ENCODE measurements around the gene TMPO. TPM values are rescaled to one million over a fixed set of nuclear protein-coding genes. Genes with fewer than 3 reads are reported as not detected.
"Not testable (repeated sequence)": the region's sequence is repeated elsewhere in the genome, so short reads cannot be mapped to it uniquely, and the experiment has no call there.

TMPO gene
- total RNA-seq, 1 experiment from 2014 or later = 62.5 TPM

- CTCF ChIA-PET = interaction anchor here (0.6 to 0.9 kb wide), 5 partner anchors 9 to 146 kb away, joined by 3 to 5 read pairs (median 3); no protein-coding TSS in a partner anchor
- POLR2A ChIA-PET = interaction anchor here (0.9 to 3.7 kb wide), 4 partner anchors 12 to 90 kb away, joined by 3 to 52 read pairs (median 12); partner anchors contain the start of genes SLC25A3 and TMPO
- Mint-ChIP-seq H3K36me3 (ENCODE audit: insufficient read depth, unreplicated experiment) (peaks cover 21% of the 10 kb centered on the region), H3K27ac (ENCODE audit: low read depth, unreplicated experiment) (peak overlapping the region; percentile 98), H3K4me3 (ENCODE audit: unreplicated experiment) (peak overlapping the region; percentile 94), H3K9me3 (ENCODE audit: unreplicated experiment) (no peaks in the 10 kb centered on the region), H3K27me3 (ENCODE audit: insufficient read depth, unreplicated experiment) (no peaks in the 10 kb centered on the region), H3K4me1 (ENCODE audit: insufficient read depth, unreplicated experiment) (no peaks in the 10 kb centered on the region)
- intact Hi-C loops (cut with micrococcal nuclease) = loop anchor here (1.0 kb wide), 2 partner anchors 12 kb away; partner anchors contain the start of gene TMPO
- no peak for TF ChIP-seq CTCF (IDR thresholded peaks at IDR 0.05; ENCODE audit: unreplicated experiment)
- no TSS peak for BruUV-seq (replicated peaks)
- DNase-seq (ENCODE audit: unreplicated experiment) = peak; percentile 96
Measured at GRCh38 chr12:98503342-98503591, 12.1 kb upstream of the TMPO start.

- ChIA-PET POLR2A (interaction anchor here (0.9 to 3.7 kb wide), 4 partner anchors 12 to 90 kb away, joined by 3 to 52 read pairs (median 12); partner anchors contain the start of genes SLC25A3 and TMPO), CTCF (interaction anchor here (0.6 to 0.9 kb wide), 5 partner anchors 10 to 146 kb away, joined by 3 to 5 read pairs (median 3); no protein-coding TSS in a partner anchor)
- BruUV-seq (replicated peaks) = no TSS peak
- H3K9me3 Mint-ChIP-seq (ENCODE audit: unreplicated experiment) = no peaks in the 10 kb centered on the region
- H3K4me1 Mint-ChIP-seq (ENCODE audit: insufficient read depth, unreplicated experiment) = no peaks in the 10 kb centered on the region
- peak; percentile 92 for DNase-seq (ENCODE audit: unreplicated experiment)
- peak overlapping the region; percentile 94 for H3K4me3 Mint-ChIP-seq (ENCODE audit: unreplicated experiment)
- no peaks in the 10 kb centered on the region for H3K27me3 Mint-ChIP-seq (ENCODE audit: insufficient read depth, unreplicated experiment)
- peaks cover 21% of the 10 kb centered on the region for H3K36me3 Mint-ChIP-seq (ENCODE audit: insufficient read depth, unreplicated experiment)
- peak overlapping the region; percentile 98 for H3K27ac Mint-ChIP-seq (ENCODE audit: low read depth, unreplicated experiment)
- no peak for TF ChIP-seq CTCF (IDR thresholded peaks at IDR 0.05; ENCODE audit: unreplicated experiment)
- intact Hi-C loops (cut with micrococcal nuclease) = loop anchor here (1.0 kb wide), 2 partner anchors 12 kb away; partner anchors contain the start of gene TMPO
Measured at GRCh38 chr12:98503592-98504367, 11.6 kb upstream of the TMPO start.

- CTCF ChIA-PET = interaction anchor here (0.7 kb wide), 1 partner anchor 12 kb away, joined by 3 read pairs; no protein-coding TSS in a partner anchor
- H3K4me1 Mint-ChIP-seq (ENCODE audit: insufficient read depth, unreplicated experiment) = no peaks in the 10 kb centered on the region
- POLR2A ChIA-PET = interaction anchor here (1.0 to 3.7 kb wide), 2 partner anchors 11 to 13 kb away, joined by 3 to 52 read pairs; partner anchors contain the start of gene TMPO
- no peak for TF ChIP-seq CTCF (IDR thresholded peaks at IDR 0.05; ENCODE audit: unreplicated experiment)
- no peaks in the 10 kb centered on the region for H3K27me3 Mint-ChIP-seq (ENCODE audit: insufficient read depth, unreplicated experiment)
- DNase-seq (ENCODE audit: unreplicated experiment) = no peak
- TSS peak; percentile 65 for BruUV-seq (replicated peaks)
- H3K27ac Mint-ChIP-seq (ENCODE audit: low read depth, unreplicated experiment) = peak overlapping the region; percentile 98
- H3K4me3 Mint-ChIP-seq (ENCODE audit: unreplicated experiment) = peak overlapping the region; percentile 94
- no peaks in the 10 kb centered on the region for H3K9me3 Mint-ChIP-seq (ENCODE audit: unreplicated experiment)
- intact Hi-C loops (cut with micrococcal nuclease) = no loop called here
- H3K36me3 Mint-ChIP-seq (ENCODE audit: insufficient read depth, unreplicated experiment) = peaks cover 21% of the 10 kb centered on the region
Measured at GRCh38 chr12:98504368-98504617, 11.1 kb upstream of the TMPO start.

- no peak overlapping the region for H3K4me3 Mint-ChIP-seq (ENCODE audit: unreplicated experiment)
- H3K36me3 Mint-ChIP-seq (ENCODE audit: insufficient read depth, unreplicated experiment) = peaks cover 13% of the 10 kb centered on the region
- intact Hi-C loops (cut with micrococcal nuclease) = no loop called here
- H3K9me3 Mint-ChIP-seq (ENCODE audit: unreplicated experiment) = no peaks in the 10 kb centered on the region
- POLR2A ChIA-PET = interaction anchor here (0.6 kb wide), 1 partner anchor 519 kb away, joined by 3 read pairs; no protein-coding TSS in a partner anchor
- no peak for TF ChIP-seq CTCF (IDR thresholded peaks at IDR 0.05; ENCODE audit: unreplicated experiment)
- BruUV-seq (replicated peaks) = no TSS peak
- no peak overlapping the region for H3K27ac Mint-ChIP-seq (ENCODE audit: low read depth, unreplicated experiment)
- H3K4me1 Mint-ChIP-seq (ENCODE audit: insufficient read depth, unreplicated experiment) = peaks cover 14% of the 10 kb centered on the region
- no peaks in the 10 kb centered on the region for H3K27me3 Mint-ChIP-seq (ENCODE audit: insufficient read depth, unreplicated experiment)
- DNase-seq (ENCODE audit: unreplicated experiment) = no peak
- CTCF ChIA-PET = interaction anchor here (0.5 to 2.0 kb wide), 7 partner anchors 18 to 1201 kb away, joined by 3 to 11 read pairs (median 3); no protein-coding TSS in a partner anchor
Measured at GRCh38 chr12:98509063-98509462, 6.3 kb upstream of the TMPO start.

- H3K27ac Mint-ChIP-seq (ENCODE audit: low read depth, unreplicated experiment); H3K27me3 Mint-ChIP-seq (ENCODE audit: insufficient read depth, unreplicated experiment); BruUV-seq (replicated peaks); H3K4me3 Mint-ChIP-seq (ENCODE audit: unreplicated experiment); intact Hi-C loops (cut with micrococcal nuclease); DNase-seq (ENCODE audit: unreplicated experiment); H3K36me3 Mint-ChIP-seq (ENCODE audit: insufficient read depth, unreplicated experiment); H3K9me3 Mint-ChIP-seq (ENCODE audit: unreplicated experiment): not testable (repeated sequence)
- H3K4me1 Mint-ChIP-seq (ENCODE audit: insufficient read depth, unreplicated experiment) = peaks cover 14% of the 10 kb centered on the region
- ChIA-PET CTCF (interaction anchor here (6.6 kb wide), 1 partner anchor 20 kb away, joined by 49 read pairs; no protein-coding TSS in a partner anchor), POLR2A (interaction anchor here (6.1 kb wide), 1 partner anchor 20 kb away, joined by 61 read pairs; no protein-coding TSS in a partner anchor)
Measured at GRCh38 chr12:98511806-98512205, 3.6 kb upstream of the TMPO start.
